Right lobe of liver (tissue), 4 donors: ENCODE data around the gene FADS3.

Source experiments
- POLR2A ChIP-seq: fragments of 450-650 bp; IDR thresholded peaks from one replicate; pipeline ENCODE4 v1.6.1; 2017; ENCODE audit warnings: antibody characterized with exemption, mild to moderate bottlenecking
- TF ChIP-seq, protein P1 (sequence below), 4 donors: fragments of 200-600 bp in 3 of 4; fragments of 450-650 bp in 1 of 4; IDR thresholded peaks; one replicate each; pipeline versions ENCODE4 v1.5.1 to v1.8.0; 2016 to 2022; ENCODE audit warnings: antibody characterized with exemption in 4 of 4, mild to moderate bottlenecking in 2 of 4
- donor health status: DM: no; HTN: no; CAD: no.
- donor health status: DM: no; HTN: no; CAD: no.
- donor health status: DM: no; HTN: yes; CAD: no.

DNA sequence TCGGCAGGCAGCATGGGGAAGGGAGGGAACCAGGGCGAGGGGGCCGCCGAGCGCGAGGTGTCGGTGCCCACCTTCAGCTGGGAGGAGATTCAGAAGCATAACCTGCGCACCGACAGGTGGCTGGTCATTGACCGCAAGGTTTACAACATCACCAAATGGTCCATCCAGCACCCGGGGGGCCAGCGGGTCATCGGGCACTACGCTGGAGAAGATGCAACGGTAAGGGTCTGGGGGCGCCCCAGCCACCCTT is 63.0 kb downstream of the FADS3 start:
- TF ChIP-seq, protein P1, sequence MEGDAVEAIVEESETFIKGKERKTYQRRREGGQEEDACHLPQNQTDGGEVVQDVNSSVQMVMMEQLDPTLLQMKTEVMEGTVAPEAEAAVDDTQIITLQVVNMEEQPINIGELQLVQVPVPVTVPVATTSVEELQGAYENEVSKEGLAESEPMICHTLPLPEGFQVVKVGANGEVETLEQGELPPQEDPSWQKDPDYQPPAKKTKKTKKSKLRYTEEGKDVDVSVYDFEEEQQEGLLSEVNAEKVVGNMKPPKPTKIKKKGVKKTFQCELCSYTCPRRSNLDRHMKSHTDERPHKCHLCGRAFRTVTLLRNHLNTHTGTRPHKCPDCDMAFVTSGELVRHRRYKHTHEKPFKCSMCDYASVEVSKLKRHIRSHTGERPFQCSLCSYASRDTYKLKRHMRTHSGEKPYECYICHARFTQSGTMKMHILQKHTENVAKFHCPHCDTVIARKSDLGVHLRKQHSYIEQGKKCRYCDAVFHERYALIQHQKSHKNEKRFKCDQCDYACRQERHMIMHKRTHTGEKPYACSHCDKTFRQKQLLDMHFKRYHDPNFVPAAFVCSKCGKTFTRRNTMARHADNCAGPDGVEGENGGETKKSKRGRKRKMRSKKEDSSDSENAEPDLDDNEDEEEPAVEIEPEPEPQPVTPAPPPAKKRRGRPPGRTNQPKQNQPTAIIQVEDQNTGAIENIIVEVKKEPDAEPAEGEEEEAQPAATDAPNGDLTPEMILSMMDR (IDR thresholded peaks at IDR 0.05), result no peak
- no peak for TF ChIP-seq POLR2A
